Measurements from ENCODE around the gene GAL3ST1. TPM values are rescaled to one million over a fixed set of nuclear protein-coding genes. Genes with fewer than 3 reads are reported as not detected.

Gene GAL3ST1
- total RNA-seq, 1 donor from 2014 or later = 0.39 TPM

GRCh38 chr22:30531651-30532608, 42.5 kb downstream of the GAL3ST1 start:
- no peak for DNase-seq

- DNase-seq = no peak
These were observed 47.8 kb downstream of the GAL3ST1 start for GRCh38 chr22:30526656-30527055.

GRCh38 chr22:30523646-30524489, 50.6 kb downstream of the GAL3ST1 start:
- no peak for DNase-seq

DNA sequence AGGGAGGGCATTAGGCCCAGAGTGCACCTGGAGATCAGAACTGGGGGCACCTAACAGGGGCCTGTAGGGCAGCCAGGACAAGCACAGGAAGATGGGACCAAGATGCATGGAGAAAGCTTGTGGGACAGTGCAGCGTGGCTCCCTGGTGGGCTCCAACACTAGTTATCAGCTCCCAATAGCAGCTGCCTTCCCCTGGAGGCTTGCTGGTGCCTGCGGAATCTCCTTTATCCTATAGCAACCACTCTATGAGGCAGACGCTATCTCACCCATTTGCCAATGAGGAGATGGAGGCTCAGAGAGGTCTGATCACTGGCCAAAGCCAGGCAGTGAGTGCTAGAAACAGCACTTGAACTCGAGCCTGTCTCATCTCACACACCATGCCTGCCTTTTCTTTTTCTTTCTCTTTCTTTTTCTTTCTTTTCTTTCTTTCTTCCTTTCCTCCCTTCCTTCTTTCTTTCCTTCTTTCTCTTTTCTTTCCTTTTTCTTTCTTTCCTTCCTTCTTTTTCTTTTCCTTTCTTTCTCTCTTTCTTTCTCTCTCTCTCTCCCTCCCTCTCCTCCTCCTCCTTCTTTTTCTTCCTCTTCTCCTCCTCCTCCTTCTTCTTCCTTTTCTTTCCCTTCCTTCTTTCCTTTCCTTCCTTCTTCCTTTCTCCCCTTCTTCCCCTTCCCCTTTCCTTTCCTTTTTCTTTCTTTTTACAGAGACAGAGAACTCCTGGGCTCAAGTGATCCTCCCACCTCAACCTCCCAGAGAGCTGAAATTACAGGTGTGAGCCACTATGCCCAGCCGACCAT, 52.9 kb downstream of the GAL3ST1 start:
- no peak for DNase-seq

DNA sequence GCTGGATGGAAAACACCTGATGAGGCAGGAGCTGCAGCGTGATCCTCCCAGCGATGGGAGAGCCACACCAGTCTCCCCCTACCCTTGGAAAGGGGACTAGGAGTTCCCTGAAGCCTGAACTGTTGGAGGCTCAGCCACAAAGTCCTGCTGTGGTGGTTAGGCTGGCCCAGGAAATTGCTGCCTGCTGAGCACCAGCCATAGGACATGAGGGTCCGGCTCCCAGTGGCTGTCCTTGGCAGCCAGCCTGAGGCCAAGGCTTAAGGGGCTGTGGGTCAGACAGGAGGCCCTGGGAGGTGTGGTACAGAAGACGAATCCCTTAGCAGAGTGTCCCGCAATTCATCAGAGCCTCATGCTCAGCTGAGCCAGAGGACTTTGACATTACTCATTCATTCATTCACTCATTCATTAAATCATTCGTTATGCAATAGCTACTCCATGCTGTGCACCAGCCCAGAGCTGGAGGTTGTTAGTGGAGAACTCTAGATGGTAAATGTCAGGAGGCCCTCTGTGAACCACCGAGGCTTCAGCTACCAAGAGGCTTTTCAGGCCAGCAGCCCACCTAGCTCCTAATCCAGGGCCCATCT, 54.5 kb downstream of the GAL3ST1 start:
- no peak for DNase-seq

GRCh38 chr22:30516731-30517130, 57.7 kb downstream of the GAL3ST1 start:
- no peak for DNase-seq

DNA sequence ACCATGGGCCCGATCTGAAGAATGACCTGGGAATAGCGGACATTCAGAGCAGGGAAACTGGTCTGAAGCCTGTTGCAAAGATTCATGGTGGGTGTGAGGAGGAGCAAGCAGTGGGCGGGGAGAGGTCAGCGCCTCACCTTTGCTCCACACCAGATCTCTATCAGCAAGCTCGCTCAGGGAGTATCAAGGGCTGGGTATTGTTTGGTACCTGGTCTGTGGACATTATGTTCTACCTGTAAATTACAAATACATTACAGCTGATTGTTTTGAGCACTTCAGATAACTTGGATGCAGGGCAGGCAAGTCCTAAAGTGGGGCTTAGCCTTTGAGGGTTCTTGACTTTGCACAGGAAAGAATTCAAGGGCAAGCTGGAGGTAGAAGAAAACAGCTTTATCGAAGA, 58.2 kb downstream of the GAL3ST1 start:
- no peak for DNase-seq

GRCh38 chr22:30514252-30514651, 60.2 kb downstream of the GAL3ST1 start:
- no peak for DNase-seq

DNA sequence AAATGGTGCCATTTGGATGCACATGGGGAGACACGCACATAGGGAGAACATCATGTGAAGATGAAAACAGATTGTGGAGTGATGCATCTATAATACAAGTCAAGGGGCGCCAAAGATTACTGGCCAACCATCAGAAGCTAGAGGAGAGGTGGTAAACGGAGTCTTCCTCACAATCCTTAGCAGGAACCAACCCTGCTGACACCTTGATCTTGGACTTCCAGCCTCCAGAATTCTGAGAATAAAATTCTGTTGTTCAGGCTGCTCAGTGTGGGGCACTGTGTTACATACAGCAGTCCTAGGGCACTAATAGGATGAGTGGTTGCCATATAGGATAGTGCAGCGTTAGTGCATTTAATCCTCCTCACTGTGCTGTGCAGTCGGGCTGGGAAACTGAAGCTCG, 61.0 kb downstream of the GAL3ST1 start:
- DNase-seq = no peak

DNA sequence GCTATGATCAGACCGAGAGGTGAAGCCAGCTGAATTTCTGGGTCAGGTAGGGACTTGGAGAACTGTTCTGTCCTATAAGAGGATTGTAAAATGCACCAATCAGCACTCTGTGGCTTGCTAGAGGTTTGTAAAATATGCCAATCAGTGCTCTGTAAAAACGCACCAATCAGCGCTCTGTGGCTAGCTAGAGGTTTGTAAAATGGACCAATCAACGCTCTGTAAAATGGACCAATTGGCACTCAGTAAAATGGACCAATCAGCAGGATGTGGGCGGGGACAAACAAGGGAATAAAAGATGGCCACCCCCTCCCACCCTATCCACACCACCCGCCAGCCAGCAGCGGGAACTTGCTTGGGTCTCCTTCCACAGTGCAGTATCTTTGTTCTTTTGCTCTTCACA, 62.6 kb downstream of the GAL3ST1 start:
- DNase-seq = no peak

DNA sequence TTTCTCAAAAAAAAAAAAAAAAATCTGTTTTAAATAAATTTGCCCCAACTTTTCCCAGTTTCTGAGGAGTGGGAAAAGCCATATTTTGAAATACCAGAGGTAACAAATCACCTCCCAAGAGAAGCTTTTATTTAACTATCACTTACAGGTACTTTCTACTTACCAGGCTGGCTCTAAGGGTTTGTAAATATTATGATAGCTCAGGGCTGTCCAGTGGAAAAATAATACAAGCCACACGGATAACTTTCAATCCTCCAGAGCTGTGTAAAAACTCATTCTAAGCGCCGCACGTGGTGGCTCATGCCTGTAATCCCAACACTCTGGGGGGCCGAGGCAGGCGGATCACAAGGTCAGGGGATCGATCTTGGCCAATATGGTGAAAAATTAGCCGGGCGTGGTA, 63.4 kb downstream of the GAL3ST1 start:
- no peak for DNase-seq

DNA sequence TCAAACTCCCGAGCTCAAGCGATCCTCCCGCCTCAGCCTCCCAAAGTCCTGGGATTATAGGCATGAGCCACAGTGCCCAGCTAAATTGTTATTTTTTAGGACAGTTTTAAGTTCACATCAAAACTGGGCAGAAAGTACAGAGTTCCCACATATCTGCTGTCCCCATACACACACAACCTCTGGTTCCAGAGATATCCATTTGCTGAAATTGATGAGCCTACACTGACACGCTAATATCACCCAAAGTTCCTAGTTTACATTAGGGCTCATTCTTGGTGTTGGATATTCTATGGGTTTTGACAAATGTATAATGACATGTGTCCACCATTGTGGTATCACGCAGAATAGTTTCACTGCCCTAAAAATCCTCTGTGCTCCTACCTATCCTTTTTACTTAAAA, 66.2 kb downstream of the GAL3ST1 start:
- DNase-seq = no peak

DNA sequence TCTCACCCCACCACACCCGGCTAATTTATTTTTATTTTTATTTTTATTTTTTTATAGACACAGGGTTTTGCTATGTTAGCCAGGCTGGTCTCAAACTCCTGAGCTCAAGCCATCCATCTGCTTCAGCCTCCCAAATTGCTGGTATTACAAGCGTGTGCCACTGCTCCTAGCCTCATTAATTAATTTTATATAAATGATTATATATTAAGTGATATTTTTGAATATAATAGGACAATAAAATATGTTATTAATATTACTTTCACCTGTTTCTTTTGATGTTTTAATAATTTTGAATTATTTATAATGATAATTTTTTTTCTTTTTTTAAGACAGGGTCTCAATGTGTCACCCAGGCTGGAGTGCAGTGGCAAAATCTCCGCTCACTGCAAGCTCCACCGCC, 66.8 kb downstream of the GAL3ST1 start:
- DNase-seq = no peak

- no peak for DNase-seq
These were observed 67.9 kb downstream of the GAL3ST1 start for GRCh38 chr22:30506507-30506968.

Other genes starting within 250 kb of the GAL3ST1 start
- gene TBC1D10A, start 247.7 kb downstream of the GAL3ST1 start, total RNA-seq = 10.8 TPM
- 30.0 TPM for gene SF3A1, start 217.8 kb downstream of the GAL3ST1 start, total RNA-seq
- gene CCDC157, start 217.7 kb downstream of the GAL3ST1 start, total RNA-seq = 1.8 TPM
- gene RNF215, start 187.3 kb downstream of the GAL3ST1 start, total RNA-seq = 6.5 TPM
- gene SEC14L2, start 177.6 kb downstream of the GAL3ST1 start, total RNA-seq = 5.1 TPM
- 3.3 TPM for gene MTFP1, start 148.9 kb downstream of the GAL3ST1 start, total RNA-seq
- not detected for gene SEC14L3, start 102.6 kb downstream of the GAL3ST1 start, total RNA-seq
- gene SEC14L4, start 69.0 kb downstream of the GAL3ST1 start, total RNA-seq = 1.4 TPM
- 18.4 TPM for gene SEC14L6, start 27.9 kb downstream of the GAL3ST1 start, total RNA-seq
- 29.6 TPM for gene PES1, start 17.2 kb upstream of the GAL3ST1 start, total RNA-seq
- gene TCN2, start 32.5 kb upstream of the GAL3ST1 start, total RNA-seq = 5.1 TPM
- gene SLC35E4, start 61.1 kb upstream of the GAL3ST1 start, total RNA-seq = 2.8 TPM
- 5.5 TPM for gene DUSP18, start 93.2 kb upstream of the GAL3ST1 start, total RNA-seq
- gene OSBP2, start 120.2 kb upstream of the GAL3ST1 start, total RNA-seq = 15.4 TPM